GM18867 (cell line): Measurements from ENCODE around the gene H2AZ2.
"Not testable (repeated sequence)": the region's sequence is repeated elsewhere in the genome, so short reads cannot be mapped to it uniquely, and the experiment has no call there.

Experiments
- ATAC-seq: cut with Tn5 transposase; IDR thresholded peaks from one replicate; pipeline ENCODE4 v1.9.1; 2021; ENCODE audit warnings: mild to moderate bottlenecking, moderate library complexity; ENCODE audit not compliant: unreplicated experiment

H2AZ2 gene

GRCh38 chr7:44823255-44823781 lies 24.6 kb downstream of the H2AZ2 start:
- no peak for ATAC-seq

GRCh38 chr7:44819292-44819691 lies 28.6 kb downstream of the H2AZ2 start:
- no peak for ATAC-seq

GRCh38 chr7:44814919-44815318 lies 33.0 kb downstream of the H2AZ2 start:
- ATAC-seq = no peak

GRCh38 chr7:44811571-44811970 lies 36.3 kb downstream of the H2AZ2 start:
- ATAC-seq = no peak

- ATAC-seq = no peak
Observed at GRCh38 chr7:44811093-44811492, 36.8 kb downstream of the H2AZ2 start.

GRCh38 chr7:44808914-44809393 lies 38.9 kb downstream of the H2AZ2 start:
- no peak for ATAC-seq

GRCh38 chr7:44805950-44806349 lies 41.9 kb downstream of the H2AZ2 start:
- ATAC-seq = no peak

- ATAC-seq = not testable (repeated sequence)
Observed at GRCh38 chr7:44803828-44804519, 43.9 kb downstream of the H2AZ2 start.

GRCh38 chr7:44802418-44803025 lies 45.4 kb downstream of the H2AZ2 start:
- no peak for ATAC-seq

GRCh38 chr7:44801890-44802289 lies 46.0 kb downstream of the H2AZ2 start:
- ATAC-seq = no peak

GRCh38 chr7:44799939-44800338 lies 47.9 kb downstream of the H2AZ2 start:
- ATAC-seq = no peak

- no peak for ATAC-seq
Observed at GRCh38 chr7:44798649-44799305, 49.1 kb downstream of the H2AZ2 start.

- peak; percentile 52 for ATAC-seq
Observed at GRCh38 chr7:44797329-44798258, 50.3 kb downstream of the H2AZ2 start.

GRCh38 chr7:44796504-44797328 lies 51.2 kb downstream of the H2AZ2 start, which contains the start of gene PPIA:
Gene PPIA (plus strand): TSS chr7:44796681. CDS start chr7:44796725, 44 bp downstream.
- peak; percentile 84 for ATAC-seq

GRCh38 chr7:44796034-44796503 lies 51.8 kb downstream of the H2AZ2 start:
- ATAC-seq = no peak

- ATAC-seq = no peak
Observed at GRCh38 chr7:44794331-44794730, 53.6 kb downstream of the H2AZ2 start.

GRCh38 chr7:44793919-44794318 lies 54.0 kb downstream of the H2AZ2 start:
- no peak for ATAC-seq

- no peak for ATAC-seq
Observed at GRCh38 chr7:44791278-44792219, 56.3 kb downstream of the H2AZ2 start.
